A673 (cell line): ENCODE results near the gene NLK. TPM values are rescaled to one million over a fixed set of nuclear protein-coding genes. Genes with fewer than 3 reads are reported as not detected.
A peak's percentile ranks its signal among the peaks of the same experiment; 100 is the strongest.

ENCODE experiments used
- BruUV-seq: library from RNA; stranded (reverse); fragments of 400-500 nt; replicated peaks from 2 replicates; lab custom pipeline; 2021; lab: Mats Ljungman, UMichigan
- CTCF ChIA-PET: fragments of 300-600 bp; sonication (Branson Sonifier 250); formaldehyde crosslinking; loops from one replicate; lab custom pipeline; 2022; ENCODE audit warnings: antibody characterized with exemption; lab: Charles Lee
- POLR2A ChIA-PET: fragments of 300-600 bp; sonication (Branson Sonifier 250); formaldehyde crosslinking; loops from one replicate; lab custom pipeline; 2022; ENCODE audit warnings: antibody characterized with exemption; ENCODE audit not compliant: low non-redundant PET; lab: Charles Lee
- DNase-seq: peaks from one replicate; pipeline ENCODE4 v3.0.0-alpha.2; 2015; ENCODE audit warnings: low spot score
- H3K27ac ChIP-seq: fragments of 200-600 bp; sonication (generic); 2 replicates; pipeline ENCODE4 v1.5.1; 2016; ENCODE audit warnings: mixed run types, low read depth, mild to moderate bottlenecking, mixed read lengths, antibody characterized with exemption, low read length; ENCODE audit not compliant: poor library complexity, severe bottlenecking
- H3K27me3 ChIP-seq: fragments of 200-600 bp; sonication (generic); replicated peaks from 2 replicates; pipeline ENCODE4 v1.6.1; 2017; ENCODE audit warnings: mixed run types, low read depth, mild to moderate bottlenecking, mixed read lengths, antibody characterized with exemption, low read length; ENCODE audit not compliant: insufficient read depth, poor library complexity
- H3K36me3 ChIP-seq: fragments of 200-600 bp; sonication (generic); 2 replicates; pipeline ENCODE4 v1.6.1; 2016; ENCODE audit warnings: mixed run types, mild to moderate bottlenecking, mixed read lengths, antibody characterized with exemption, low read length; ENCODE audit not compliant: insufficient read depth, poor library complexity, severe bottlenecking
- H3K4me1 ChIP-seq: fragments of 200-600 bp; sonication (generic); 2 replicates; pipeline ENCODE4 v1.6.1; 2017; ENCODE audit warnings: mixed run types, mild to moderate bottlenecking, mixed read lengths, antibody characterized with exemption, low read length; ENCODE audit not compliant: insufficient read depth, poor library complexity, severe bottlenecking
- H3K4me3 ChIP-seq: fragments of 200-600 bp; sonication (generic); 2 replicates; pipeline ENCODE4 v1.5.1; 2016; ENCODE audit warnings: low read depth, mixed run types, mild to moderate bottlenecking, mixed read lengths, low read length; ENCODE audit not compliant: poor library complexity, severe bottlenecking
- H3K9me3 ChIP-seq: fragments of 200-600 bp; sonication (generic); 2 replicates; pipeline ENCODE4 v1.6.1; 2016; ENCODE audit warnings: mixed run types, low read depth, mild to moderate bottlenecking, mixed read lengths, antibody characterized with exemption, low read length; ENCODE audit not compliant: poor library complexity, severe bottlenecking
- CTCF ChIP-seq: fragments of 300-800, 200-600 bp; sonication (generic); conservative IDR thresholded peaks from 2 replicates; pipeline ENCODE4 v1.5.1; 2017; ENCODE audit warnings: low read depth, mild to moderate bottlenecking, antibody characterized with exemption, low read length, moderate library complexity, mixed read lengths
- EZH2 ChIP-seq: fragments of 200-600 bp; sonication (generic); IDR thresholded peaks from 2 replicates; pipeline ENCODE4 v1.6.1; 2017; ENCODE audit warnings: borderline replicate concordance, low read depth, mild to moderate bottlenecking, mixed read lengths, antibody characterized with exemption, low read length; ENCODE audit not compliant: poor library complexity, severe bottlenecking
- intact Hi-C: fragments of 100-400 bp; cut with micrococcal nuclease; formaldehyde crosslinking; loops from one replicate; pipeline ENCODE4 v1.10.0; 2022; ENCODE audit not compliant: unreplicated experiment
- total RNA-seq: library from RNA; stranded (reverse); gene quantifications from 2 replicates; pipeline ENCODE4 v1.2.3, GENCODE V29; 2021

NLK gene
- total RNA-seq, 1 experiment from 2014 or later = 23.8 TPM

- Histone ChIP-seq H3K9me3 (no peaks in the 10 kb centered on the region), H3K27me3 (no peaks in the 10 kb centered on the region), H3K4me1 (no peaks in the 10 kb centered on the region), H3K4me3 (no peak overlapping the region), H3K27ac (no peak overlapping the region), H3K36me3 (no peaks in the 10 kb centered on the region)
- CTCF ChIA-PET = interaction anchor here (0.6 kb wide), 1 partner anchor 489 kb away, joined by 5 read pairs; no protein-coding TSS in a partner anchor
- POLR2A ChIA-PET = no interaction called here
- no peak for DNase-seq
- intact Hi-C loops = no loop called here
- BruUV-seq = no TSS peak
- no peak for TF ChIP-seq EZH2
- TF ChIP-seq CTCF = no peak
Observed at GRCh38 chr17:28144019-28144418, 101.5 kb downstream of the NLK start.

- Histone ChIP-seq H3K9me3 (no peaks in the 10 kb centered on the region), H3K4me1 (no peaks in the 10 kb centered on the region), H3K27me3 (no peaks in the 10 kb centered on the region), H3K27ac (no peak overlapping the region), H3K4me3 (no peak overlapping the region), H3K36me3 (no peaks in the 10 kb centered on the region)
- BruUV-seq = no TSS peak
- intact Hi-C loops = no loop called here
- CTCF ChIA-PET = no interaction called here
- DNase-seq = peak; percentile 50
- POLR2A ChIA-PET = no interaction called here
- TF ChIP-seq EZH2 (no peak), CTCF (no peak)
Observed at GRCh38 chr17:28145348-28145747, 102.9 kb downstream of the NLK start.

GRCh38 chr17:28147017-28147416 lies 104.5 kb downstream of the NLK start:
- POLR2A ChIA-PET = no interaction called here
- no peaks in the 10 kb centered on the region for H3K36me3 ChIP-seq
- H3K27me3 ChIP-seq = no peaks in the 10 kb centered on the region
- no TSS peak for BruUV-seq
- TF ChIP-seq EZH2 (no peak), CTCF (no peak)
- DNase-seq = no peak
- H3K27ac ChIP-seq = no peak overlapping the region
- no peaks in the 10 kb centered on the region for H3K9me3 ChIP-seq
- CTCF ChIA-PET = no interaction called here
- H3K4me3 ChIP-seq = no peak overlapping the region
- no peaks in the 10 kb centered on the region for H3K4me1 ChIP-seq
- intact Hi-C loops = no loop called here
